ENCODE data around the gene OR5B3.

Gene OR5B3

GRCh38 chr11:58391879-58392278 lies 14.8 kb downstream of the OR5B3 start:
- H3K27me3 ChIP-seq (ENCODE audit: insufficient read depth, poor library complexity, severe bottlenecking), result no peaks in the 10 kb centered on the region
- H3K4me3 ChIP-seq (replicated peaks; ENCODE audit: insufficient read depth, low read length), result no peak overlapping the region
- no peak for DNase-seq (ENCODE audit: low read depth in 1 of 2, low spot score in 1 of 2)
- TF ChIP-seq POLR2AphosphoS5 (IDR thresholded peaks at IDR 0.05; ENCODE audit: low read depth) (no peak), SPI1 (IDR thresholded peaks at IDR 0.05; ENCODE audit: borderline replicate concordance, low read depth) (no peak), GABPA (IDR thresholded peaks at IDR 0.05; ENCODE audit: low read depth) (no peak), CTCF (IDR thresholded peaks at IDR 0.05; ENCODE audit: insufficient read depth, low read length) (no peak)
- H3K27ac ChIP-seq (replicated peaks), result no peak overlapping the region

- no peak overlapping the region for H3K27ac ChIP-seq (replicated peaks)
- H3K4me3 ChIP-seq (replicated peaks; ENCODE audit: insufficient read depth, low read length), result no peak overlapping the region
- no peak for DNase-seq (ENCODE audit: low read depth in 1 of 2, low spot score in 1 of 2)
- TF ChIP-seq SPI1 (IDR thresholded peaks at IDR 0.05; ENCODE audit: borderline replicate concordance, low read depth) (no peak), CTCF (IDR thresholded peaks at IDR 0.05; ENCODE audit: insufficient read depth, low read length) (no peak), REST (IDR thresholded peaks at IDR 0.05; ENCODE audit: insufficient replicate concordance, low read depth) (no peak), POLR2AphosphoS5 (IDR thresholded peaks at IDR 0.05; ENCODE audit: low read depth) (no peak), GABPA (IDR thresholded peaks at IDR 0.05; ENCODE audit: low read depth) (no peak)
- no peaks in the 10 kb centered on the region for H3K27me3 ChIP-seq (ENCODE audit: insufficient read depth, poor library complexity, severe bottlenecking)
Measured at GRCh38 chr11:58390551-58391063, 16.1 kb downstream of the OR5B3 start.

GRCh38 chr11:58358969-58359368 lies 47.7 kb downstream of the OR5B3 start, which contains the start of gene OR5B17:
Gene OR5B17 (minus strand): TSS chr11:58359069. CDS start chr11:58359069, 0 bp downstream.
- Histone ChIP-seq H3K4me3 (replicated peaks; ENCODE audit: insufficient read depth, low read length) (no peak within 1 kb of the TSS), H3K27me3 (ENCODE audit: insufficient read depth, poor library complexity, severe bottlenecking) (no peaks in the 10 kb centered on the region), H3K27ac (replicated peaks) (no peak within 1 kb of the TSS)
- TF ChIP-seq CTCF (IDR thresholded peaks at IDR 0.05; ENCODE audit: insufficient read depth, low read length) (no peak), SPI1 (IDR thresholded peaks at IDR 0.05; ENCODE audit: borderline replicate concordance, low read depth) (no peak), POLR2AphosphoS5 (IDR thresholded peaks at IDR 0.05; ENCODE audit: low read depth) (no peak), REST (IDR thresholded peaks at IDR 0.05; ENCODE audit: insufficient replicate concordance, low read depth) (no peak), GABPA (IDR thresholded peaks at IDR 0.05; ENCODE audit: low read depth) (no peak)
- DNase-seq (ENCODE audit: low read depth in 1 of 2, low spot score in 1 of 2), result no peak

- Histone ChIP-seq H3K27me3 (ENCODE audit: insufficient read depth, poor library complexity, severe bottlenecking) (no peaks in the 10 kb centered on the region), H3K27ac (replicated peaks) (no peak overlapping the region), H3K4me3 (replicated peaks; ENCODE audit: insufficient read depth, low read length) (no peak overlapping the region)
- DNase-seq (ENCODE audit: low read depth in 1 of 2, low spot score in 1 of 2), result no peak
- TF ChIP-seq CTCF (IDR thresholded peaks at IDR 0.05; ENCODE audit: insufficient read depth, low read length), result no peak
- no peak for TF ChIP-seq REST (IDR thresholded peaks at IDR 0.05; ENCODE audit: insufficient replicate concordance, low read depth)
- TF ChIP-seq GABPA (IDR thresholded peaks at IDR 0.05; ENCODE audit: low read depth), result no peak
- no peak for TF ChIP-seq POLR2AphosphoS5 (IDR thresholded peaks at IDR 0.05; ENCODE audit: low read depth)
- no peak for TF ChIP-seq SPI1 (IDR thresholded peaks at IDR 0.05; ENCODE audit: borderline replicate concordance, low read depth)
Measured at GRCh38 chr11:58354727-58355126, 51.9 kb downstream of the OR5B3 start.

Measured in HL-60 (cell line).